ENCODE data around the gene PAPSS1. TPM values are rescaled to one million over a fixed set of nuclear protein-coding genes. Genes with fewer than 3 reads are reported as not detected.

Gene PAPSS1
- total and polyA plus RNA-seq, 10 of the 15 experiments (the other 5 are each of a cell fraction or from before 2014, with no cell fraction given), result 22.6 to 73.0 (median 30.6) TPM

- SMC1A ChIA-PET (ENCODE audit: uncharacterized antibody, unreplicated experiment), result interaction anchor here (1.7 kb wide), 1 partner anchor 11 kb away, joined by 5 read pairs; no protein-coding TSS in a partner anchor
- Histone ChIP-seq H3K36me3 (ENCODE audit: control insufficient read depth in 2 of 2, insufficient read depth in 2 of 2, low read length in 1 of 2) (no peaks in the 10 kb centered on the region), H2AFZ (ENCODE audit: control insufficient read depth, low read depth, low read length) (no peak overlapping the region), H3K79me2 (ENCODE audit: control insufficient read depth, insufficient read depth, low read length) (no peaks in the 10 kb centered on the region; the same call in 1 of the 2 replicates), H3K4me3 (no peak overlapping the region), H3K9ac (ENCODE audit: control insufficient read depth, insufficient read depth, low read length) (no peak overlapping the region), H3K4me1 (ENCODE audit: control insufficient read depth, insufficient read depth, low read length) (no peaks in the 10 kb centered on the region), H3K27me3 (replicated peaks in 1 of 2; ENCODE audit: control insufficient read depth in 2 of 2, insufficient read depth in 2 of 2, low read length in 1 of 2) (no peaks in the 10 kb centered on the region), H3K27ac (ENCODE audit: control insufficient read depth, insufficient read depth) (no peak overlapping the region), H3K4me2 (ENCODE audit: control insufficient read depth, insufficient read depth) (no peak overlapping the region), H3K9me3 (replicated peaks; ENCODE audit: control insufficient read depth, insufficient read depth, low read length) (peaks cover 18% of the 10 kb centered on the region; the same call in 2 of the 3 replicates), H4K20me1 (ENCODE audit: control insufficient read depth, insufficient read depth) (no peaks in the 10 kb centered on the region)
- TF ChIP-seq MTA3 (IDR thresholded peaks at IDR 0.05; ENCODE audit: borderline replicate concordance, low read length) (no peak), EED (IDR thresholded peaks at IDR 0.05; ENCODE audit: low read depth) (no peak), ETV6 (conservative IDR thresholded peaks at IDR 0.05 in 1 of 2, IDR thresholded peaks at IDR 0.05 in 1 of 2; ENCODE audit: borderline replicate concordance in 1 of 2, low read depth in 1 of 2) (0 out of 4 replicates have a peak, but pooled peaks of 1 of the 2 experiments have one; percentile 14), NFIC (IDR thresholded peaks at IDR 0.05; ENCODE audit: low read depth, low read length) (no peak), SREBF1 (IDR thresholded peaks at IDR 0.05; ENCODE audit: low read length) (no peak), BRCA1 (IDR thresholded peaks at IDR 0.05; ENCODE audit: low read depth, low read length) (no peak)
- intact Hi-C loops (cut with micrococcal nuclease; ENCODE audit: unreplicated experiment), result no loop called here
- WGBS (ENCODE audit: insufficient coverage, insufficient replicate concordance, low lambda C conversion rate, missing lambda C conversion rate), result 100% methylated on average over 1 of the region's 1 CpG
- CTCF ChIA-PET, result no interaction called here
- RAD21 ChIA-PET (ENCODE audit: unreplicated experiment), result no interaction called here
- in situ Hi-C loops (cut with MboI), result loop anchor here (25.0 kb wide), 1 partner anchor 452 kb away; the partner anchor contains the start of gene LEF1
- POLR2A ChIA-PET, result no interaction called here
- DNase-seq (ENCODE audit: low read depth, low spot score) (no peak), ATAC-seq (peak; percentile 29; the same call in 2 of the 3 replicates), FAIRE-seq (no peak)
- BruUV-seq (replicated peaks), result no TSS peak
Measured at GRCh38 chr4:107709916-107710315, 10.1 kb downstream of the PAPSS1 start.

DNA sequence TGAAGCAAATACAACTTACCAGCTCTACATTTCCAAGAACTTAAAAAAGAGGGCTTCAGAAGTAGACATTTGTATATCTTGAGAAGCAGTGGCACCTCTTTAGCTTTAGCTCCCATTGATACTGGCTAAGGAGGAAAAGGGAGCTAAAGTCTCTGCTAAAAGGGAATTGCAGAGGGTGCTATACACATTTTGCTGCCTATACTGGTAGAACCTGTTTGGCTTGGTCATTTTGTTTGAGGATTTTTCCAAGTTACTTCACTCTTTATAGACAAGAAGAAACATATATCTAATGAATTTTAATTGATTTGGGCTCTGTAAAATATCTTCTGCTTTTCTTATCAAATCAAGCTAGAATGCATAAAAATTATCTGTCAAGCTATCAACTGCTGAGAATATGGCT is 11.8 kb downstream of the PAPSS1 start:
- intact Hi-C loops (cut with micrococcal nuclease; ENCODE audit: unreplicated experiment), result no loop called here
- H3K4me3 ChIP-seq, result no peak overlapping the region
- H3K27ac ChIP-seq (ENCODE audit: control insufficient read depth, insufficient read depth), result no peak overlapping the region
- ChIA-PET CTCF (interaction anchor here (0.6 to 1.4 kb wide), 3 partner anchors 30 to 161 kb away, joined by 3 to 4 read pairs (median 3); no protein-coding TSS in a partner anchor), SMC1A (ENCODE audit: uncharacterized antibody, unreplicated experiment) (interaction anchor here (0.8 to 1.6 kb wide), 4 partner anchors 8 to 46 kb away, joined by 3 to 7 read pairs (median 4); partner anchors contain the start of gene PAPSS1), RAD21 (ENCODE audit: unreplicated experiment) (interaction anchor here (1.7 kb wide), 1 partner anchor 8 kb away, joined by 3 read pairs; no protein-coding TSS in a partner anchor), POLR2A (no interaction called here)
- H3K9me3 ChIP-seq (replicated peaks; ENCODE audit: control insufficient read depth, insufficient read depth, low read length), result peaks cover 18% of the 10 kb centered on the region; the same call in 2 of the 3 replicates
- no peaks in the 10 kb centered on the region for H3K79me2 ChIP-seq (ENCODE audit: control insufficient read depth, insufficient read depth, low read length)
- no peaks in the 10 kb centered on the region for H4K20me1 ChIP-seq (ENCODE audit: control insufficient read depth, insufficient read depth)
- H3K4me1 ChIP-seq (ENCODE audit: control insufficient read depth, insufficient read depth, low read length), result no peaks in the 10 kb centered on the region
- FAIRE-seq, result no peak
- H3K36me3 ChIP-seq (ENCODE audit: control insufficient read depth in 2 of 2, insufficient read depth in 2 of 2, low read length in 1 of 2), result no peaks in the 10 kb centered on the region
- H2AFZ ChIP-seq (ENCODE audit: control insufficient read depth, low read depth, low read length), result no peak overlapping the region
- no peak overlapping the region for H3K9ac ChIP-seq (ENCODE audit: control insufficient read depth, insufficient read depth, low read length)
- no peaks in the 10 kb centered on the region for H3K27me3 ChIP-seq (replicated peaks in 1 of 2; ENCODE audit: control insufficient read depth in 2 of 2, insufficient read depth in 2 of 2, low read length in 1 of 2)
- no TSS peak for BruUV-seq (replicated peaks)
- no peak for DNase-seq (ENCODE audit: low read depth, low spot score)
- H3K4me2 ChIP-seq (ENCODE audit: control insufficient read depth, insufficient read depth), result no peak overlapping the region
- in situ Hi-C loops (cut with MboI), result loop anchor here (25.0 kb wide), 1 partner anchor 454 kb away; the partner anchor contains the start of gene LEF1
- ATAC-seq, result no peak
- no peak for TF ChIP-seq ATF7 (IDR thresholded peaks at IDR 0.05; ENCODE audit: low read depth)
- no peak for TF ChIP-seq RCOR1 (conservative IDR thresholded peaks at IDR 0.05; ENCODE audit: low read depth, low read length)
- no peak for TF ChIP-seq MEF2B (IDR thresholded peaks at IDR 0.05; ENCODE audit: partially characterized antibody, poor library complexity, severe bottlenecking)
- no peak for TF ChIP-seq ETV6 (conservative IDR thresholded peaks at IDR 0.05 in 1 of 2, IDR thresholded peaks at IDR 0.05 in 1 of 2; ENCODE audit: borderline replicate concordance in 1 of 2, low read depth in 1 of 2)
- TF ChIP-seq NBN (IDR thresholded peaks at IDR 0.05), result no peak
- TF ChIP-seq SP1 (IDR thresholded peaks at IDR 0.05; ENCODE audit: low read depth, low read length), result no peak
- TF ChIP-seq NFYA (IDR thresholded peaks at IDR 0.05; ENCODE audit: borderline replicate concordance, low read depth, low read length), result no peak
- TF ChIP-seq SIX5 (IDR thresholded peaks at IDR 0.05; ENCODE audit: low read depth, low read length, severe bottlenecking), result no peak
- TF ChIP-seq CBX5 (IDR thresholded peaks at IDR 0.05; ENCODE audit: low read depth), result no peak
- no peak for TF ChIP-seq NR2C2 (IDR thresholded peaks at IDR 0.05; ENCODE audit: borderline replicate concordance, control insufficient read depth, insufficient read length, low read depth)
